H1 (cell line): ENCODE data around the gene KLHL30. TPM values are rescaled to one million over a fixed set of nuclear protein-coding genes. Genes with fewer than 3 reads are reported as not detected.

Experiments used
- SRF ChIP-seq: IDR thresholded peaks from 2 replicates; pipeline ENCODE4 v1.6.1; 2011; ENCODE audit warnings: mild to moderate bottlenecking, low read depth, low read length, moderate library complexity
- polyA plus RNA-seq, 7 experiments: library from polyadenylated mRNA; depleted of rRNA in 3 of 7; stranded (reverse) in 5 of 7; unstranded in 2 of 7; fragments of >200 nt in 5 of 7; fragments of 200-250 nt in 2 of 7; gene quantifications; 1 replicate in 5 of 7; 2 replicates in 1 of 7; 4 replicates in 1 of 7; pipeline versions ENCODE4 v1.2.1 to v1.2.3, GENCODE V29; 2011 to 2013; ENCODE audit warnings: missing spikeins in 2 of 7, mixed read lengths in 2 of 7
- total RNA-seq: library from RNA; stranded (reverse); fragmentation: NEBNext Ultra II Directional; extraction: Animal tissue kit (Norgen Biotek cat#: 25700); gene quantifications from 2 replicates; pipeline ENCODE4 v1.2.1, GENCODE V29; 2021

The KLHL30 gene
- total and polyA plus RNA-seq, 2 of the 8 experiments (the other 6 are each of a cell fraction or from before 2014, with no cell fraction given), result not detected

- TF ChIP-seq SRF, result no peak
- TF ChIP-seq, all 59 proteins: peak for 0
Measured at GRCh38 chr2:238180554-238180953, 42.1 kb downstream of the KLHL30 start (continued).
